Measurements from ENCODE around the gene DNAJC3. TPM values are rescaled to one million over a fixed set of nuclear protein-coding genes. Genes with fewer than 3 reads are reported as not detected.

Gene DNAJC3
- 47.6 and 48.0 TPM in 2 replicates for total RNA-seq (ENCODE audit: low replicate concordance)

GRCh38 chr13:95676762-95677563 lies at the start of gene DNAJC3:
Gene DNAJC3 (plus strand): TSS chr13:95677139. CDS start chr13:95677256, 117 bp downstream.

GRCh38 chr13:95644601-95645052 lies 32.3 kb upstream of the DNAJC3 start, which contains the start of gene DZIP1:
Gene DZIP1 (minus strand): TSS chr13:95644706. CDS start chr13:95642029, 2,677 bp downstream.

Other genes with a start within 250 kb of the DNAJC3 start
- 3.0 TPM in 1 of 2 replicates, not detected in the other for gene CLDN10, start 124.4 kb upstream of the DNAJC3 start, total RNA-seq (ENCODE audit: low replicate concordance)
- gene DZIP1, start 32.4 kb upstream of the DNAJC3 start, total RNA-seq (ENCODE audit: low replicate concordance): 25.6 and 27.1 TPM in 2 replicates